Osteocyte (in vitro differentiated cells): Measurements from ENCODE around the gene STXBP3. TPM values are rescaled to one million over a fixed set of nuclear protein-coding genes. Genes with fewer than 3 reads are reported as not detected.

Experiments
- DNase-seq: peaks from one replicate; pipeline ENCODE4 v3.0.0; 2021; ENCODE audit warnings: mixed read lengths; ENCODE audit not compliant: unreplicated experiment; ENCODE audit errors: extremely low spot score
- H3K27ac Mint-ChIP-seq: one replicate; pipeline ENCODE4 v1.8.0; 2021; ENCODE audit warnings: mild to moderate bottlenecking, mixed read lengths; ENCODE audit not compliant: unreplicated experiment
- H3K27me3 Mint-ChIP-seq: one replicate; pipeline ENCODE4 v1.8.0; 2021; ENCODE audit warnings: mixed read lengths; ENCODE audit not compliant: unreplicated experiment
- H3K36me3 Mint-ChIP-seq: one replicate; pipeline ENCODE4 v1.8.0; 2021; ENCODE audit warnings: mixed read lengths; ENCODE audit not compliant: unreplicated experiment
- H3K4me1 Mint-ChIP-seq: one replicate; pipeline ENCODE4 v1.8.0; 2021; ENCODE audit warnings: mixed read lengths; ENCODE audit not compliant: unreplicated experiment
- H3K4me3 Mint-ChIP-seq: one replicate; pipeline ENCODE4 v1.8.0; 2021; ENCODE audit warnings: mild to moderate bottlenecking, moderate library complexity, mixed read lengths; ENCODE audit not compliant: unreplicated experiment
- H3K9me3 Mint-ChIP-seq: one replicate; pipeline ENCODE4 v1.8.0; 2021; ENCODE audit warnings: mixed read lengths; ENCODE audit not compliant: unreplicated experiment
- total RNA-seq: library from RNA; stranded (reverse); gene quantifications from 2 replicates; pipeline ENCODE4 v1.2.1, GENCODE V29; 2021
- TF ChIP-seq, protein P1 (sequence below): fragments of 200-600 bp; sonication (generic); IDR thresholded peaks from 2 replicates; pipeline ENCODE4 v1.5.0; 2021; ENCODE audit warnings: antibody characterized with exemption, mild to moderate bottlenecking, moderate library complexity

Gene STXBP3
- total RNA-seq, 1 donor from 2014 or later = 54.7 TPM

DNA sequence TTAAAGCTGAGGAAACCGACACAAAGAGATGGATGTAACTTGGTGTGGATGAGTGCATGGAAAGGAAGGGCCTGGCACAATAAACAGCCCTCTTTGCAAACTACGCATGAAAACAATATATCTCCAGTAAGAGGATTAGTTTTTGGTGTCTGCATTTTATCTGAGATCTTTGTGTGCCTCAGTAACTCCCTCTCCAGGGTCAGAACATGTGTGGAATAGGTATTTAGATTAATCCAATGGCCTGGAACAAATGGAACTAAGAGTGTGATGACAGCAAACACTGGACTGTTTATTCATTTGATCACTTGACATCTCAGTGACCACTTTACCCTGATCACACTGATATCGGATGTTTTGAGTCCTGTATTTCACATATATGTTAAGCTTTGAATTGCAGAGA, 65.1 kb downstream of the STXBP3 start:
- peaks cover 40% of the 10 kb centered on the region for H3K4me1 Mint-ChIP-seq
- DNase-seq = no peak
- H3K27me3 Mint-ChIP-seq = no peaks in the 10 kb centered on the region
- H3K36me3 Mint-ChIP-seq = peaks cover 36% of the 10 kb centered on the region
- TF ChIP-seq, protein P1, sequence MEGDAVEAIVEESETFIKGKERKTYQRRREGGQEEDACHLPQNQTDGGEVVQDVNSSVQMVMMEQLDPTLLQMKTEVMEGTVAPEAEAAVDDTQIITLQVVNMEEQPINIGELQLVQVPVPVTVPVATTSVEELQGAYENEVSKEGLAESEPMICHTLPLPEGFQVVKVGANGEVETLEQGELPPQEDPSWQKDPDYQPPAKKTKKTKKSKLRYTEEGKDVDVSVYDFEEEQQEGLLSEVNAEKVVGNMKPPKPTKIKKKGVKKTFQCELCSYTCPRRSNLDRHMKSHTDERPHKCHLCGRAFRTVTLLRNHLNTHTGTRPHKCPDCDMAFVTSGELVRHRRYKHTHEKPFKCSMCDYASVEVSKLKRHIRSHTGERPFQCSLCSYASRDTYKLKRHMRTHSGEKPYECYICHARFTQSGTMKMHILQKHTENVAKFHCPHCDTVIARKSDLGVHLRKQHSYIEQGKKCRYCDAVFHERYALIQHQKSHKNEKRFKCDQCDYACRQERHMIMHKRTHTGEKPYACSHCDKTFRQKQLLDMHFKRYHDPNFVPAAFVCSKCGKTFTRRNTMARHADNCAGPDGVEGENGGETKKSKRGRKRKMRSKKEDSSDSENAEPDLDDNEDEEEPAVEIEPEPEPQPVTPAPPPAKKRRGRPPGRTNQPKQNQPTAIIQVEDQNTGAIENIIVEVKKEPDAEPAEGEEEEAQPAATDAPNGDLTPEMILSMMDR = no peak
- no peaks in the 10 kb centered on the region for H3K9me3 Mint-ChIP-seq
- H3K4me3 Mint-ChIP-seq = no peak overlapping the region
- H3K27ac Mint-ChIP-seq = no peak overlapping the region

DNA sequence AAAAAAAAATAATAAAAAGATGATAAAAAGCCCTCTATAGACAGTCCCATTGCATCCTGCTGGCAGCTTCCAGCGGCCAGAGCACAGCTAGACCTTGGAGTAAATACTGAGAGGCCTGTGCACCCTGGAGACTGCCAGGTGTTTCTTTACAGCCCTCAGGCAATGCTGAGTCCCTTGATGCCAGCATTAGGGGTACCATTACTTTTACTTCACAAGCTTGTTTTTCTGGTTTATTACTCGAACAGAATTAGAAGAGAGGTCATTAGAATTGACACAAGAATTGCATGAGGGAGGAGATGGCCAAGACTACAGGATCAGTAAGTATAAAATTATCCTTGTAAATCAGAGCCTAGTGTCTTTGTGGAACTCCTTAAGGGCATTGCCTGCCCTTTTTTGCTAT, 66.9 kb downstream of the STXBP3 start:
- H3K27ac Mint-ChIP-seq = no peak overlapping the region

DNA sequence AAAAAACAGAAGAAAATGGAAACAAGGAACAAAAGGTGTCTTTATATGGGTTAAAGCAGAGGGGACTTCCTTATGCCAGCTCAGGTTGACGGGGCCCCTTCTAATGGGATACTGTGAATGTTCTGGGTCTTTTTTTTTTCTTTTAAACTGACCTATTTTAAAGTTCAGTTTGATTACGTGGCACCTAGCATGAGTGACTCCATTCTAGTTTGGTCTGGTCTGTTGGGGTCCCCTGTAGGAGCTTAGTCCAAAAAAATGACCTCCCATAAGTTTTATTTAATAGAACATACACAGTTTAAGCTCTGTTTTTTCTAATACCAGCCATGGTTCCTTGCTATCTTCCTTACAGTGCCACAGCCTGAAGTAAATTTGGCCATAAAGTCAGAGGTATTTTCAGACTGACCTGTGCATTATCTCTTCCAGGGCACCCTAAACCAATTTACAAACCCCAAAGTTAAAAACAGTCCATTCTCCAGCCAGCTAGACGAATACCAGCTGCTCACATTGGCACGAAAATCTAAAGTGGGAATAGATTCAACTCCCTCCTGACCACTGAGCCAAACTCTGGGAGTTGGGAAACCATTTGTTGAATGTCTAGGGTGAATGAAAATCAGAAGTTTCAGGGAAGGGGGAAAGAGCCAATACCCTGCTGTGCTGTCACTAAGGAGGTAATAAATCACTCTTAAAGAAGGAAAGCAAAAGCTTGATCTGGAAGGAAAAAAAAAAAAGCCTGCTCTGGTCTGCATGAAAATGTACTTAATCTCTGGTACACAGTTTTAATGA, 68.1 kb downstream of the STXBP3 start:
- H3K27me3 Mint-ChIP-seq = no peaks in the 10 kb centered on the region
- peaks cover 46% of the 10 kb centered on the region for H3K4me1 Mint-ChIP-seq
- no peak for DNase-seq
- peaks cover 13% of the 10 kb centered on the region for H3K36me3 Mint-ChIP-seq
- H3K4me3 Mint-ChIP-seq = no peak overlapping the region
- TF ChIP-seq, protein P1 = no peak
- peak overlapping the region; percentile 100 for H3K27ac Mint-ChIP-seq
- no peaks in the 10 kb centered on the region for H3K9me3 Mint-ChIP-seq

More for the DNA sequence above, 66.9 kb downstream of the STXBP3 start:
- no peak overlapping the region for H3K4me3 Mint-ChIP-seq
- no peak for DNase-seq
- H3K9me3 Mint-ChIP-seq = no peaks in the 10 kb centered on the region
- no peaks in the 10 kb centered on the region for H3K27me3 Mint-ChIP-seq
- peaks cover 25% of the 10 kb centered on the region for H3K36me3 Mint-ChIP-seq
- peaks cover 47% of the 10 kb centered on the region for H3K4me1 Mint-ChIP-seq
- TF ChIP-seq, protein P1 = no peak

DNA sequence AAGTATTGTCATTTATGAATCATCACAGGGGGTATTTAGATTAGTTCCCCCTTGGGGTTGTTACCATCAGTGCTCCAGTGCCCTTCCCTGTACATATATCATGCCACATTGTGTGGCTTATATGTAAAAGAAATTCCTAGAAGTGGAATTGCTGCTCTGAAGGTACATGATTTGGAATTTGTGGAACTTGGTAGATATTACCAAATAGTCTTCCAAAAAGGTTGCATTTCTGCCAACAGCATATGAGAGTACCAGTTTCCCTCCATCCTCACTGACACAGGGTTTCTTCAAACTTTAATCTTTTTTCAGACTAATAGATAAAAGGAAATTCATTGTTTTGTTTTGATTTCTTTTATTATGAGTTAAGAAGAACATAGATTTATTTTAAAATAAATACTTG, 69.1 kb downstream of the STXBP3 start:
- no peaks in the 10 kb centered on the region for H3K27me3 Mint-ChIP-seq
- no peaks in the 10 kb centered on the region for H3K9me3 Mint-ChIP-seq
- TF ChIP-seq, protein P1 = no peak

DNA sequence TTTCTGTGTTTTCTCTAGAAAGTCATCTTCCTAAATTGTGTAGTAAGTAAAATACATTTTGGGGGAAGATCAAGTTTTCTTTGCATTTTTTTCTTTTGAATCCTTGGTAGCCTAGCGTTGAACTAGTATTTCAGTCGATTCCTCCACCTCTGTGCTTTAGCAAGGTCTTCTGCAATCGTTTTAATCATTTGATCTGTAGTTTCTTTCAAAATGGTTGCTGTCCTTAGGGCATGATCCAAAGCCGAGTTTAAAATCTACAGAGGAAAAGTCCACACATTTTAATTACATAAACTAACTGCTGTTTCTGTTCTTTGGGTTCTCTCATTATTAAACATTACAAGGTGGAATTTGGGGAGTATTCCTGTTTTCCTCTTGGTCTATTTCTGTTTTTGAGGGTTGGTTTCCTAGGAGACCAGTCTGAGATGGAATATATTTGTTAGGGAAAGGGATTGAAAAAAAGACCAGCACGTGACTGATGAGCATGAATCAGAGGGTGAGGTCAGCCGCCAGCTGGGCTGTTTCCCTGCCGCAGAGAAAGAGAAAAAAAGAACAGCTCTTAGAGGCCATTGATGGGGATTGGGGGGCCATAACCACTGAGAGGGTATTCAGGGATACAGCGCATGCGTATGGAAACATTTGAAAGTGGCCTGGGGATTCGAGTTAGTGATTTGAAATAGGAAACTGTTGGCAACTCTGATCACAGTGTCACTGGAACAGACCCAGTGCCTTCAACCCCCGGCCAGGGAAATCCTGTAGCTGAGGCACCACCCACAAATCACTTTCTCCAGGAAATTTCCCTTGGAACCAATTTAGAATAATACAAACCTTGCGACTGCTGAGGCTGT, 69.8 kb downstream of the STXBP3 start:
- H3K4me3 Mint-ChIP-seq = peak overlapping the region; percentile 66
- peak overlapping the region; percentile 100 for H3K27ac Mint-ChIP-seq
- H3K9me3 Mint-ChIP-seq = no peaks in the 10 kb centered on the region
- H3K4me1 Mint-ChIP-seq = peaks cover 48% of the 10 kb centered on the region
- peaks cover 3% of the 10 kb centered on the region for H3K36me3 Mint-ChIP-seq
- H3K27me3 Mint-ChIP-seq = no peaks in the 10 kb centered on the region
- TF ChIP-seq, protein P1 = no peak
- DNase-seq = peak; percentile 92

More for the DNA sequence above, 69.1 kb downstream of the STXBP3 start:
- DNase-seq = no peak
- Mint-ChIP-seq H3K4me3 (no peak overlapping the region), H3K27ac (peak overlapping the region; percentile 100), H3K36me3 (peaks cover 4% of the 10 kb centered on the region), H3K4me1 (peaks cover 48% of the 10 kb centered on the region)
